Measurements from ENCODE around the gene SRP72. TPM values are rescaled to one million over a fixed set of nuclear protein-coding genes. Genes with fewer than 3 reads are reported as not detected.

Gene SRP72
- total and polyA plus RNA-seq, 2 of the 4 experiments (the other 2 are of a cell fraction) = 73.8 to 123 TPM

DNA sequence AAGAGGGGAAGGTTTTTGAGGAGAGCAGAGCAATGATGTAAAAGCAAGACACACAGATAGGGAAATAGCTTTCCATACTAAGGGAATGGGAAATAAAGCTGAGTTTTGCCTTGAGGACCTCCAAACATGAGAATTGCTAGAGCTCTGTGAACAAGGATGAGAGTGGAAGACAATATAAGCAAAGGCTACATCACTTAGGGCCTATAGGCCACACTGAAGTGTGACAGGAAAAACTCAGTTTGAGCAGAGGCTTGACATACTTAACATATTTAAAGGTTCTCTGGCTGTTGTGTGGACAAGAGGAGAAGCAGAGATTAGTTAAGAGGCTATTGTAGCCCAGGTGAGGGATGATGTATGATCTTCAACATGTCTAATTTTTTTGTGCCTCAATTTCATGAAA, 5.3 kb upstream of the SRP72 start:
- Histone ChIP-seq H4K8ac (ENCODE audit: low read depth in 2 of 2, low read length in 2 of 2) (no peak overlapping the region), H2AK9ac (replicated peaks; ENCODE audit: low read depth, low read length, poor library complexity) (no peak overlapping the region), H3K23ac (ENCODE audit: low read depth, low read length) (no peak overlapping the region), H3K9me1 (ENCODE audit: insufficient read depth, low read length) (peaks cover 10% of the 10 kb centered on the region; the same call in 1 of the 2 replicates), H2BK120ac (ENCODE audit: low read depth, low read length) (no peak overlapping the region), H3K4me1 (ENCODE audit: control insufficient read depth, insufficient read depth, low read length) (peaks cover 6% of the 10 kb centered on the region), H3K27me3 (ENCODE audit: control insufficient read depth, insufficient read depth, low read length) (no peaks in the 10 kb centered on the region), H3K4ac (ENCODE audit: low read depth, low read length) (no peak overlapping the region), H3K56ac (ENCODE audit: extremely low read depth, insufficient read depth, low read length) (no peak overlapping the region), H2AK5ac (ENCODE audit: low read depth, low read length) (no peak overlapping the region), H4K20me1 (ENCODE audit: insufficient read depth, low read length) (0 out of 2 replicates have a peak, but pooled peaks cover 3% of the 10 kb centered on the region), H2BK15ac (ENCODE audit: low read depth, low read length) (no peak overlapping the region), H4K91ac (ENCODE audit: insufficient read depth, low read depth, low read length) (no peak overlapping the region), H3K4me2 (ENCODE audit: low read depth, low read length) (no peak overlapping the region), H3K9ac (ENCODE audit: low read depth, low read length) (no peak overlapping the region), H3K36me3 (ENCODE audit: control insufficient read depth, insufficient read depth, low read length) (peaks cover 16% of the 10 kb centered on the region), H4K5ac (ENCODE audit: low read depth, low read length) (no peak overlapping the region), H2AFZ (replicated peaks; ENCODE audit: low read length, poor library complexity) (no peak overlapping the region), H3K14ac (replicated peaks; ENCODE audit: low read depth, low read length) (no peak overlapping the region), H3K9me3 (ENCODE audit: control insufficient read depth, insufficient read depth, low read length) (no peaks in the 10 kb centered on the region), H3K18ac (ENCODE audit: low read depth, low read length) (no peak overlapping the region), H3K27ac (ENCODE audit: insufficient read depth, low read length) (no peak overlapping the region), H2BK20ac (ENCODE audit: low read depth, low read length) (no peak overlapping the region), H2BK5ac (ENCODE audit: low read depth, low read length, poor library complexity, severe bottlenecking) (no peak overlapping the region), H3K79me1 (ENCODE audit: low read depth in 1 of 2, low read length in 2 of 2) (peaks cover 28 to 50% of the 10 kb centered on the region in 2 experiments; a peak in 3 of 4 replicates), H3K4me3 (ENCODE audit: insufficient read depth, low read depth, low read length) (no peak overlapping the region)
- ChIA-PET CTCF (no interaction called here), POLR2A (ENCODE audit: unreplicated experiment) (interaction anchor here (0.6 kb wide), 1 partner anchor 38 kb away, joined by 3 read pairs; no protein-coding TSS in a partner anchor)
- ATAC-seq (ENCODE audit: low read depth) = no peak
- intact Hi-C loops (cut with micrococcal nuclease) = no loop called here
- BruUV-seq (replicated peaks) = no TSS peak
- in situ Hi-C loops (cut with MboI; ENCODE audit: low sequenced_read_pairs) = no loop called here
- no peak for TF ChIP-seq POLR2A (IDR thresholded peaks at IDR 0.05; ENCODE audit: low read depth, low read length)
- TF ChIP-seq FOS (IDR thresholded peaks at IDR 0.05; ENCODE audit: low read depth, low read length) = no peak
- no peak for TF ChIP-seq SMC3 (IDR thresholded peaks at IDR 0.05; ENCODE audit: low read depth, low read length)
- TF ChIP-seq MXI1 (IDR thresholded peaks at IDR 0.05; ENCODE audit: borderline replicate concordance, low read depth, low read length) = no peak
- TF ChIP-seq MAFK (IDR thresholded peaks at IDR 0.05; ENCODE audit: low read depth, low read length) = no peak
- no peak for TF ChIP-seq ELK1 (IDR thresholded peaks at IDR 0.05; ENCODE audit: borderline replicate concordance, low read depth, low read length)
- no peak for TF ChIP-seq CEBPB (IDR thresholded peaks at IDR 0.05; ENCODE audit: low read depth, low read length)
- TF ChIP-seq RAD21 (IDR thresholded peaks at IDR 0.05; ENCODE audit: low read length) = no peak
- TF ChIP-seq CTCF (conservative IDR thresholded peaks at IDR 0.05; ENCODE audit: low read depth, low read length) = no peak
- TF ChIP-seq RFX5 (IDR thresholded peaks at IDR 0.05; ENCODE audit: low read depth, low read length) = no peak
- no peak for TF ChIP-seq CHD1 (IDR thresholded peaks at IDR 0.05; ENCODE audit: low read depth, low read length)
- no peak for TF ChIP-seq BHLHE40 (IDR thresholded peaks at IDR 0.05; ENCODE audit: low read depth, low read length)
- dilution Hi-C loops (cut with HindIII; ENCODE audit: low sequenced_read_pairs, unreplicated experiment) = no loop called here
- DNase-seq = no peak

All from IMR-90 (cell line).